K562 (cell line): ENCODE data around the gene COX20. TPM values are rescaled to one million over a fixed set of nuclear protein-coding genes. Genes with fewer than 3 reads are reported as not detected.

Experiments
- CBFB ChIP-seq: sonication (generic); formaldehyde crosslinking; IDR thresholded peaks from 2 replicates; pipeline ENCODE4 v1.4.0; 2020; ENCODE audit warnings: mild to moderate bottlenecking, missing genetic modification reagents
- CHD2 ChIP-seq: IDR thresholded peaks from 2 replicates; pipeline ENCODE4 v1.6.1; 2011; ENCODE audit warnings: low read depth, low read length
- HNRNPLL ChIP-seq: fragments of 200-400 bp; formaldehyde crosslinking; IDR thresholded peaks from 2 replicates; pipeline ENCODE4 v1.6.1; 2017; ENCODE audit warnings: low read length, low read depth, mild to moderate bottlenecking; ENCODE audit not compliant: poor library complexity, severe bottlenecking
- IFI16 ChIP-seq: fragments of 250-450 bp; sonication (Bioruptor Pico); IDR thresholded peaks from 2 replicates; pipeline ENCODE4 v2.1.2; 2022; ENCODE audit warnings: mild to moderate bottlenecking, inconsistent platforms
- LEF1 ChIP-seq: fragments of 450-650 bp; IDR thresholded peaks from 2 replicates; pipeline ENCODE4 v1.6.1; 2016; ENCODE audit warnings: mild to moderate bottlenecking
- MAZ ChIP-seq, 2 experiments: fragments of 450-650 bp in 1 of 2; sonication (generic) in 1 of 2; formaldehyde crosslinking; IDR thresholded peaks in 1 of 2; conservative IDR thresholded peaks in 1 of 2; 2 replicates each; pipeline versions ENCODE4 v1.4.0 to v1.5.0; 2020; ENCODE audit warnings: mild to moderate bottlenecking in 1 of 2, missing genetic modification reagents in 1 of 2
- MYBL2 ChIP-seq, 2 experiments: fragments of 450-650 bp in 1 of 2; sonication (generic) in 1 of 2; formaldehyde crosslinking in 1 of 2; IDR thresholded peaks; 2 replicates each; pipeline versions ENCODE4 v1.6.1 to v1.8.1; 2017 to 2022; ENCODE audit warnings: borderline replicate concordance in 1 of 2, inconsistent platforms in 1 of 2, low read depth in 1 of 2, mild to moderate bottlenecking in 1 of 2, missing genetic modification reagents in 1 of 2, moderate library complexity in 1 of 2
- TARDBP ChIP-seq: fragments of 450-650 bp; IDR thresholded peaks from 2 replicates; pipeline ENCODE4 v1.6.1; 2016
- ZBTB1 ChIP-seq: sonication (generic); formaldehyde crosslinking; IDR thresholded peaks from 2 replicates; pipeline ENCODE4 v1.8.1; 2023; ENCODE audit warnings: missing genetic modification reagents, low read depth, mild to moderate bottlenecking, borderline replicate concordance
- ZNF436 ChIP-seq: fragments of 250-450, 450-650 bp; sonication (Bioruptor Pico); formaldehyde crosslinking; IDR thresholded peaks from 2 replicates; pipeline ENCODE4 v1.7.0; 2020; ENCODE audit warnings: mild to moderate bottlenecking
- ZZZ3 ChIP-seq: fragments of 450-650 bp; IDR thresholded peaks from 2 replicates; pipeline ENCODE4 v1.6.1; 2016; ENCODE audit warnings: antibody characterized with exemption, mild to moderate bottlenecking, moderate library complexity
- polyA plus RNA-seq, 8 experiments: library from polyadenylated mRNA; depleted of rRNA in 4 of 8; stranded (reverse) in 5 of 8; unstranded in 3 of 8; fragments of >200 nt; fragmentation: Nextera tagmentation in 2 of 8; fragmentation: Illumina TruSeq in 1 of 8; extraction: Ambion mirVana in 2 of 8; extraction: Trizol in 1 of 8; gene quantifications; 2 replicates each; pipeline versions ENCODE4 v1.2.1 to v1.2.3, GENCODE V29; 2011 to 2014; ENCODE audit warnings: inconsistent platforms in 1 of 8, missing spikeins in 1 of 8
- total RNA-seq, 7 experiments: library from RNA; depleted of rRNA in 6 of 7; stranded (reverse); fragments of >200 nt in 6 of 7; fragmentation: Illumina TruSeq in 2 of 7; extraction: Trizol in 2 of 7; gene quantifications; 2 replicates each; pipeline versions ENCODE4 v1.2.1 to v1.2.3, GENCODE V29; 2011 to 2021; ENCODE audit warnings: low replicate concordance in 1 of 7
- TF ChIP-seq, protein P1 (sequence below): fragments of 250-450 bp; sonication (Bioruptor Pico); IDR thresholded peaks from 2 replicates; pipeline ENCODE4 v1.9.0; 2021; ENCODE audit warnings: mild to moderate bottlenecking, inconsistent platforms
- TF ChIP-seq, protein P2 (sequence below): fragments of 200-800 bp; sonication (Bioruptor generic); IDR thresholded peaks from 2 replicates; pipeline ENCODE4 v1.6.1; 2017; ENCODE audit warnings: missing genetic modification characterization, missing compliant biosample characterization
- TF ChIP-seq, protein P3 (sequence below): fragments of 250-450 bp; sonication (Bioruptor Pico); IDR thresholded peaks from 2 replicates; pipeline ENCODE4 v1.5.0; 2020; ENCODE audit warnings: mild to moderate bottlenecking
- TF ChIP-seq, protein P4 (sequence below): fragments of 450-650 bp; IDR thresholded peaks from 2 replicates; pipeline ENCODE4 v1.6.1; 2017; ENCODE audit warnings: antibody characterized with exemption, mild to moderate bottlenecking
- TF ChIP-seq, protein P5 (sequence below): sonication (generic); formaldehyde crosslinking; IDR thresholded peaks from 2 replicates; pipeline ENCODE4 v1.8.0; 2022; ENCODE audit warnings: mild to moderate bottlenecking, missing genetic modification reagents

The COX20 gene
- total and polyA plus RNA-seq, 9 of the 15 experiments (the other 6 are each of a cell fraction or from before 2014, with no cell fraction given) = 41.5 to 192 (median 84.3) TPM

DNA sequence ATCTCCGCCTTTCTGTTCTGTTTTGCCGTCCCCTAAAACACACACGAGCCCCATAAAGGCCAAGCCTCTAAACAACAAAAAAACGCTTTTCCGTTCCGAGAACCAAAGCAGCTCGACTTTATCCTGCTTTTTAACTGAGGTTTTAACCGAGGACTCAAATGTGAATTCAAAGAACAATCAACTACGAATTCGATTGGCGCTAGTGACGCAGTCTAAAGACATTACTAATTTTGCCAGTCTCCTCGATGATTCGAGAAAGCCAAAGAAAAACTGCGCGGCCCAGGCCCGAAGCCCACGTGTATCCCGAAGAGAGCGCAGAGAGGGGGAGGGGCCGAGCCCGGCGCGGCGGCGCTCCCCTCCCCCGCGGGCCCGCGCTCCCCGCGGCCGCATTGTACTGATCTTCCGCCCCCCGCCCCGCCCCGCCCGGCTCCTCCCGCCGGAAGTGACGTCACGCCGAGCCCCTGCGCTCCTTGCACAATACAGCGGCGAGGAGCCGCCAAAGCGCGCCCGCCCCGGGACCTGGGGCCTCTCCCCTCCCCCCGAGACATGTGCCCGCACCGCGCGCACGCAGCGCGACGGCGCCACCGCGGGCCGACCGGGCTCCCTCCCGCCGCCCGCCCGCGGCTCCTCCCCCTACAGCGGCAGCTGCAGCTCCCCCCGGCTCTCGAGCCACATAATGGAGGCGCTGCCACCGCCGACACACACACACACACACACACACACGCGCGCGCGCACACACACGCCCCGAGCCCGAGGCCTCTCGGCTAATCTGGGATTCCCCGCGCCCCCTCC, 27.4 kb downstream of the COX20 start (continued):
- TF ChIP-seq, protein P1, sequence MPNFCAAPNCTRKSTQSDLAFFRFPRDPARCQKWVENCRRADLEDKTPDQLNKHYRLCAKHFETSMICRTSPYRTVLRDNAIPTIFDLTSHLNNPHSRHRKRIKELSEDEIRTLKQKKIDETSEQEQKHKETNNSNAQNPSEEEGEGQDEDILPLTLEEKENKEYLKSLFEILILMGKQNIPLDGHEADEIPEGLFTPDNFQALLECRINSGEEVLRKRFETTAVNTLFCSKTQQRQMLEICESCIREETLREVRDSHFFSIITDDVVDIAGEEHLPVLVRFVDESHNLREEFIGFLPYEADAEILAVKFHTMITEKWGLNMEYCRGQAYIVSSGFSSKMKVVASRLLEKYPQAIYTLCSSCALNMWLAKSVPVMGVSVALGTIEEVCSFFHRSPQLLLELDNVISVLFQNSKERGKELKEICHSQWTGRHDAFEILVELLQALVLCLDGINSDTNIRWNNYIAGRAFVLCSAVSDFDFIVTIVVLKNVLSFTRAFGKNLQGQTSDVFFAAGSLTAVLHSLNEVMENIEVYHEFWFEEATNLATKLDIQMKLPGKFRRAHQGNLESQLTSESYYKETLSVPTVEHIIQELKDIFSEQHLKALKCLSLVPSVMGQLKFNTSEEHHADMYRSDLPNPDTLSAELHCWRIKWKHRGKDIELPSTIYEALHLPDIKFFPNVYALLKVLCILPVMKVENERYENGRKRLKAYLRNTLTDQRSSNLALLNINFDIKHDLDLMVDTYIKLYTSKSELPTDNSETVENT = peak; percentile 85; the same call in 1 of the 2 replicates
- TF ChIP-seq, protein P2, sequence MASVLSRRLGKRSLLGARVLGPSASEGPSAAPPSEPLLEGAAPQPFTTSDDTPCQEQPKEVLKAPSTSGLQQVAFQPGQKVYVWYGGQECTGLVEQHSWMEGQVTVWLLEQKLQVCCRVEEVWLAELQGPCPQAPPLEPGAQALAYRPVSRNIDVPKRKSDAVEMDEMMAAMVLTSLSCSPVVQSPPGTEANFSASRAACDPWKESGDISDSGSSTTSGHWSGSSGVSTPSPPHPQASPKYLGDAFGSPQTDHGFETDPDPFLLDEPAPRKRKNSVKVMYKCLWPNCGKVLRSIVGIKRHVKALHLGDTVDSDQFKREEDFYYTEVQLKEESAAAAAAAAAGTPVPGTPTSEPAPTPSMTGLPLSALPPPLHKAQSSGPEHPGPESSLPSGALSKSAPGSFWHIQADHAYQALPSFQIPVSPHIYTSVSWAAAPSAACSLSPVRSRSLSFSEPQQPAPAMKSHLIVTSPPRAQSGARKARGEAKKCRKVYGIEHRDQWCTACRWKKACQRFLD (CRISPR knock-in tag) = peak; percentile 96
- TF ChIP-seq LEF1 (peak; percentile 25; the same call in 1 of the 2 replicates), TARDBP (peak; percentile 50; the same call in 1 of the 2 replicates), IFI16 (no peak), ZZZ3 (no peak), HNRNPLL (peak; percentile 48), ZBTB1 (peak; percentile 95), CBFB (CRISPR knock-in tag) (no peak), MYBL2 (IDR thresholded peaks at IDR 0.05; ENCODE audit: low read depth) (no peak), MYBL2 (CRISPR knock-in tag; IDR thresholded peaks at IDR 0.05; ENCODE audit: borderline replicate concordance) (no peak), CHD2 (peak; percentile 67), MAZ (CRISPR knock-in tag; conservative IDR thresholded peaks at IDR 0.05 in 1 of 2, IDR thresholded peaks at IDR 0.05 in 1 of 2) (peak; percentile 72 to 94; a peak in 3 of 4 replicates), ZNF436 (no peak)
- TF ChIP-seq, protein P3, sequence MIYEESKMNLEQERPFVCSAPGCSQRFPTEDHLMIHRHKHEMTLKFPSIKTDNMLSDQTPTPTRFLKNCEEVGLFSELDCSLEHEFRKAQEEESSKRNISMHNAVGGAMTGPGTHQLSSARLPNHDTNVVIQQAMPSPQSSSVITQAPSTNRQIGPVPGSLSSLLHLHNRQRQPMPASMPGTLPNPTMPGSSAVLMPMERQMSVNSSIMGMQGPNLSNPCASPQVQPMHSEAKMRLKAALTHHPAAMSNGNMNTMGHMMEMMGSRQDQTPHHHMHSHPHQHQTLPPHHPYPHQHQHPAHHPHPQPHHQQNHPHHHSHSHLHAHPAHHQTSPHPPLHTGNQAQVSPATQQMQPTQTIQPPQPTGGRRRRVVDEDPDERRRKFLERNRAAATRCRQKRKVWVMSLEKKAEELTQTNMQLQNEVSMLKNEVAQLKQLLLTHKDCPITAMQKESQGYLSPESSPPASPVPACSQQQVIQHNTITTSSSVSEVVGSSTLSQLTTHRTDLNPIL (CRISPR knock-in tag) = no peak
- TF ChIP-seq, protein P4, sequence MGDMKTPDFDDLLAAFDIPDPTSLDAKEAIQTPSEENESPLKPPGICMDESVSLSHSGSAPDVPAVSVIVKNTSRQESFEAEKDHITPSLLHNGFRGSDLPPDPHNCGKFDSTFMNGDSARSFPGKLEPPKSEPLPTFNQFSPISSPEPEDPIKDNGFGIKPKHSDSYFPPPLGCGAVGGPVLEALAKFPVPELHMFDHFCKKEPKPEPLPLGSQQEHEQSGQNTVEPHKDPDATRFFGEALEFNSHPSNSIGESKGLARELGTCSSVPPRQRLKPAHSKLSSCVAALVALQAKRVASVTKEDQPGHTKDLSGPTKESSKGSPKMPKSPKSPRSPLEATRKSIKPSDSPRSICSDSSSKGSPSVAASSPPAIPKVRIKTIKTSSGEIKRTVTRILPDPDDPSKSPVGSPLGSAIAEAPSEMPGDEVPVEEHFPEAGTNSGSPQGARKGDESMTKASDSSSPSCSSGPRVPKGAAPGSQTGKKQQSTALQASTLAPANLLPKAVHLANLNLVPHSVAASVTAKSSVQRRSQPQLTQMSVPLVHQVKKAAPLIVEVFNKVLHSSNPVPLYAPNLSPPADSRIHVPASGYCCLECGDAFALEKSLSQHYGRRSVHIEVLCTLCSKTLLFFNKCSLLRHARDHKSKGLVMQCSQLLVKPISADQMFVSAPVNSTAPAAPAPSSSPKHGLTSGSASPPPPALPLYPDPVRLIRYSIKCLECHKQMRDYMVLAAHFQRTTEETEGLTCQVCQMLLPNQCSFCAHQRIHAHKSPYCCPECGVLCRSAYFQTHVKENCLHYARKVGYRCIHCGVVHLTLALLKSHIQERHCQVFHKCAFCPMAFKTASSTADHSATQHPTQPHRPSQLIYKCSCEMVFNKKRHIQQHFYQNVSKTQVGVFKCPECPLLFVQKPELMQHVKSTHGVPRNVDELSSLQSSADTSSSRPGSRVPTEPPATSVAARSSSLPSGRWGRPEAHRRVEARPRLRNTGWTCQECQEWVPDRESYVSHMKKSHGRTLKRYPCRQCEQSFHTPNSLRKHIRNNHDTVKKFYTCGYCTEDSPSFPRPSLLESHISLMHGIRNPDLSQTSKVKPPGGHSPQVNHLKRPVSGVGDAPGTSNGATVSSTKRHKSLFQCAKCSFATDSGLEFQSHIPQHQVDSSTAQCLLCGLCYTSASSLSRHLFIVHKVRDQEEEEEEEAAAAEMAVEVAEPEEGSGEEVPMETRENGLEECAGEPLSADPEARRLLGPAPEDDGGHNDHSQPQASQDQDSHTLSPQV = 0 out of 2 replicates have a peak, but pooled peaks have one; percentile 61
- TF ChIP-seq, protein P5, sequence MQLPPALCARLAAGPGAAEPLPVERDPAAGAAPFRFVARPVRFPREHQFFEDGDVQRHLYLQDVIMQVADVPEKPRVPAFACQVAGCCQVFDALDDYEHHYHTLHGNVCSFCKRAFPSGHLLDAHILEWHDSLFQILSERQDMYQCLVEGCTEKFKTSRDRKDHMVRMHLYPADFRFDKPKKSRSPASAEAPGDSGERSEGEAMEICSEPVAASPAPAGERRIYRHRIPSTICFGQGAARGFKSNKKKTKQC (CRISPR knock-in tag) = no peak
